ENCODE measurements around the gene TCP1.
"Not testable (repeated sequence)": the region's sequence is repeated elsewhere in the genome, so short reads cannot be mapped to it uniquely, and the experiment has no call there.

The TCP1 gene

GRCh38 chr6:159817951-159818739 is 28.7 kb upstream of the TCP1 start:
- FAIRE-seq (no peak), DNase-seq (ENCODE audit: insufficient read length, low spot score) (no peak)

GRCh38 chr6:159816775-159817174 is 27.4 kb upstream of the TCP1 start:
- not testable (repeated sequence) for FAIRE-seq; DNase-seq (ENCODE audit: insufficient read length, low spot score)

GRCh38 chr6:159815410-159815809 is 26.0 kb upstream of the TCP1 start:
- DNase-seq (ENCODE audit: insufficient read length, low spot score) (no peak), FAIRE-seq (no peak)

- DNase-seq (ENCODE audit: insufficient read length, low spot score): no peak
- FAIRE-seq: no peak
These were observed 24.4 kb upstream of the TCP1 start for GRCh38 chr6:159813781-159814180.

- DNase-seq (ENCODE audit: insufficient read length, low spot score): no peak
- no peak for FAIRE-seq
These were observed 19.7 kb upstream of the TCP1 start for GRCh38 chr6:159809149-159809548.

- DNase-seq (ENCODE audit: insufficient read length, low spot score) (no peak), FAIRE-seq (no peak)
These were observed 19.2 kb upstream of the TCP1 start for GRCh38 chr6:159808647-159809046.

GRCh38 chr6:159807150-159807858 is 17.9 kb upstream of the TCP1 start:
- DNase-seq (ENCODE audit: insufficient read length, low spot score) (no peak), FAIRE-seq (no peak)

- no peak for DNase-seq (ENCODE audit: insufficient read length, low spot score)
These were observed 16.6 kb upstream of the TCP1 start for GRCh38 chr6:159806021-159806458.

GRCh38 chr6:159805440-159806020 is 16.1 kb upstream of the TCP1 start:
- peak; percentile 42 for FAIRE-seq

More at GRCh38 chr6:159806021-159806458, 16.6 kb upstream of the TCP1 start:
- FAIRE-seq: no peak

GRCh38 chr6:159804504-159804903 is 15.1 kb upstream of the TCP1 start:
- no peak for DNase-seq (ENCODE audit: insufficient read length, low spot score)
- FAIRE-seq: no peak

More at GRCh38 chr6:159805440-159806020, 16.1 kb upstream of the TCP1 start:
- no peak for DNase-seq (ENCODE audit: insufficient read length, low spot score)

GRCh38 chr6:159801935-159802334 is 12.5 kb upstream of the TCP1 start:
- no peak for FAIRE-seq
- no peak for DNase-seq (ENCODE audit: insufficient read length, low spot score)

GRCh38 chr6:159800141-159800865 is 10.9 kb upstream of the TCP1 start, which contains the start of gene PNLDC1:
Gene PNLDC1 (plus strand): TSS chr6:159800276. CDS start chr6:159800308, 32 bp downstream.
- no peak for DNase-seq (ENCODE audit: insufficient read length, low spot score)
- no peak for FAIRE-seq

- FAIRE-seq (no peak), DNase-seq (ENCODE audit: insufficient read length, low spot score) (no peak)
These were observed 8.2 kb upstream of the TCP1 start for GRCh38 chr6:159797554-159797953.

- DNase-seq (ENCODE audit: insufficient read length, low spot score); FAIRE-seq: not testable (repeated sequence)
These were observed 5.6 kb upstream of the TCP1 start for GRCh38 chr6:159794976-159795375.

GRCh38 chr6:159790956-159791598 is 1.7 kb upstream of the TCP1 start:
- FAIRE-seq: no peak
- DNase-seq (ENCODE audit: insufficient read length, low spot score): no peak

GRCh38 chr6:159790149-159790955 is 950 bp upstream of the TCP1 start, which contains the start of gene MRPL18:
Gene MRPL18 (plus strand): TSS chr6:159790467. CDS start chr6:159790588, 121 bp downstream.
- FAIRE-seq (peak; percentile 99), DNase-seq (ENCODE audit: insufficient read length, low spot score) (peak; percentile 67)

GRCh38 chr6:159788753-159789376 is 537 bp downstream of the TCP1 start:
- peak; percentile 64 for FAIRE-seq
- no peak for DNase-seq (ENCODE audit: insufficient read length, low spot score)

- DNase-seq (ENCODE audit: insufficient read length, low spot score) (no peak), FAIRE-seq (no peak)
These were observed 1.1 kb downstream of the TCP1 start for GRCh38 chr6:159788276-159788675.
